HG03378 (cell line): ENCODE data around the gene CDA.

Source experiments
- ATAC-seq: cut with Tn5 transposase; IDR thresholded peaks from one replicate; pipeline ENCODE4 v1.9.1; 2021; ENCODE audit warnings: mild to moderate bottlenecking, moderate library complexity; ENCODE audit not compliant: unreplicated experiment

CDA gene

DNA sequence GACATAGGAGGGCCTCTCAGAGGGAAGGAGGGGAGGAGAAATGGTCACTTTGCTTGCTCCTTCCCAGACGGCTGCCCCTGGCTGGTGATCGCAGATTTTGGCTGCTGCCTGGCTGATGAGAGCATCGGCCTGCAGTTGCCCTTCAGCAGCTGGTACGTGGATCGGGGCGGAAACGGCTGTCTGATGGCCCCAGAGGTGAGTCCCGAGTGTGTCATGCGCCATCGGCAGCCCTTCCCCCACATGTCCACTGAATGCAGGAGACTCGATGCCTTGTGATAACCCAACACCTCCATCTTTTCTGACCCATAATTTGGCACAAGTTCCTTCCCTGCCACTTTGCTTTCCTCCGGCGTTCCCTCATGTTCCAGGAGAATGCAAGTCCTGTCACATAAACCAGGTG is 59.5 kb downstream of the CDA start:
- ATAC-seq, result no peak

DNA sequence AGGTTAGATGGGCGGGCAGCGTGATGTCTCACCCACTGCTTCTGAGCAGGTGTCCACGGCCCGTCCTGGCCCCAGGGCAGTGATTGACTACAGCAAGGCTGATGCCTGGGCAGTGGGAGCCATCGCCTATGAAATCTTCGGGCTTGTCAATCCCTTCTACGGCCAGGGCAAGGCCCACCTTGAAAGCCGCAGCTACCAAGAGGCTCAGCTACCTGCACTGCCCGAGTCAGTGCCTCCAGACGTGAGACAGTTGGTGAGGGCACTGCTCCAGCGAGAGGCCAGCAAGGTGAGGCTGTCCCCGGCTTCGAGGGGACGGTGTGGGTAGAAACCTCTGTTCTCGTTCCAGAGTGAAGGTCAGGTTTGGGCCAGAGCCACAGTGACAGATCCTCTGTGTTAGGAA is 60.0 kb downstream of the CDA start:
- no peak for ATAC-seq

DNA sequence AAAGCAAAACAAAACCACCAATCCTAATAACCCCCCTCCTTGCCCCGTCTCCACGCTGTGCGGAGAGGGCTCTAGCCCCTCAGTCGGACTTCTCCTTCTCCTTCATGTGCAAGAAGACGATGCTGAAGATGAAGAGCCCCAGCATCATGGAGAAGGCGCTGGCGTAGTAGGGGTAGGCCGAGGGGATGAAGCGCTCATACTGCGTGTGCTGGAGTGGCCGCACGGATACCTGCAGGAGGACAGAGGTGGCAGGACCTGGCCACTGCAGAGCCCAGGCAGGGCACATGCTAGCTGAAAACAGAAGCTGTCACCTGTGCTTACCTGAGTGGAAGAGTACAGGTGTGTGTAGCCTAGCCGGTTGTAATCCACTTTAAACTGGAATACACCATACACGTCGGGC is 63.4 kb downstream of the CDA start:
- no peak for ATAC-seq

DNA sequence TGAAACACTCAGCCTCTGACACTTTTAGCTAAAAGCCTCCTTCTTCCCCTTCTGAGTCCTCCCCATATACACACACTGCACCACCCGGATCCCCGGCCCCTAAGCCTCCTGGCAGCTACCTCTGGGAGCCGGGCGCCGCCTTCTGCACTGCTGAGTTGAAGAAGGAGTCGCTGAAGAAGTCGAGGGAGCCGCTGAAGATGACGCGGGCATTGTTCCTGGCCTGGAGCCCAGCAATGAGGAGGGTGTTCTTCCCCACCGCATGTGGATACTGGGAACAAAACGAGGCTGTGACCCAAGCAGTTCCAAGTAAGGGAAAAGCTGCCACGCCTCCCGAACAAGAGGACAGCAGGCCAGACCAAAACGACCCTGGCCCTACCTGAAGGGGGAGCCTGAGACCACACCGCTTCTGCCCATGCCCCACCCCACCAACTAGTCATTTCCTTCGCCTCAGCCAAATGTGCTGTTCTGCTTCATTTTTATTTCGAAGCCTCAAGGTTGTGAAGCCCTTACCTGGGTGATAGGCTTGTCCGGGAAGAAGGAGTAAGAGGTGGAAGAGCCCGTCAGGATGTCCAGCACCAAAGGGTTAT is 65.3 kb downstream of the CDA start:
- ATAC-seq, result no peak

DNA sequence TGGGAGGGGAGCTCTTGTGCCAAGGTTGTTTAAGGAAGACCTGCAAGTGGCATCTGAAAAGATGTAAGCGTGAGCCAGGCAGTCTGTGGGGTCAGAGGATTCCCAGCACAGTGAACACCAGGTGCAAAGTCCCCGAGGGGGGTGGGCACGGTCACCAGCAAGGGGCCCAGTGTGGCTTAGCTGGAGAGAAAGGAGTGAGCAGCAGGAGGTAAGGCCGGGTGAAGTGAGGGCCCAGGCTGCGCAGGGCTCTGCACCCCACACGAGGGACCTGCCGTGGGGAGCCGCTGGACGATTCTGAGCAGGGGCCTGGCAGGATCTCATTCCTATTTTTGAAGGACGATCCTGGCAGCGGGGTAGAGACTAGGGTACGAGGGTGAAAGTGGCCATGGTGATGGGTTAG is 68.1 kb downstream of the CDA start:
- ATAC-seq, result no peak

DNA sequence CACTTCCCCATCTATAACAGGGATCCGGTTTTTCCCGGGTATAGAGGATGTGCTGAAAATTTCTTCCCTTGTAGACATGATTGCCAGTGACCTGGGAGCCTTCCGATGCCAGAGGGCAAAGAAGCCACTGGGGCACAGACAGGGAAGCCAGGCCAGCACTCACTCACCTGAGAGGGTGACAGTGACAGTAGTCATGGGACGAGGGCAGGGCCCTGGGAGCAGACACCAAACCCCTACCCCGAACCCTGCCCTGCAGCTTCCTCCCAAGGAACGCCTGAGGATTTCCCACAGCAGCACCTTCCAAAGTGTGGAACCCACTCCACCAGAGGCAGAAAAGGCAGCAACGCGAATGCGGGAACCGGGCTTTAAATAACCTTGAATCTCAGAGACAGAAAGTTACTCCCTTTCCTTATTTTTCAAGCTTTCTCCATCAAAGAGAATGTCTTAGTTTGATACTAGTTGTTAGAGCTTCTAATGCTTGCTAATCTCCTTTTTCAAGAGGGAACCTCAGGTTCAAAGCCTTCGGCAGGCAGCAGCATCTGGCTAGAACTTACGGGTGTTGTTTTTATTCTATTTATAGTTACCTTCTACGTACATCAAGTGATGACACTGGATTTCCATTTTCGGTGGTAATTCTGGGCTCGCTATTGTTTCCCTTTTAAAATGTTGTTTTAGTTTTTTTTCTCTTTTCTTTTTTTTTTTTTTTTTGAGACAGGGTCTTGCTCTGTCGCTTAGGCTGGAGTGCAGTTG is 69.4 kb downstream of the CDA start:
- ATAC-seq, result no peak

DNA sequence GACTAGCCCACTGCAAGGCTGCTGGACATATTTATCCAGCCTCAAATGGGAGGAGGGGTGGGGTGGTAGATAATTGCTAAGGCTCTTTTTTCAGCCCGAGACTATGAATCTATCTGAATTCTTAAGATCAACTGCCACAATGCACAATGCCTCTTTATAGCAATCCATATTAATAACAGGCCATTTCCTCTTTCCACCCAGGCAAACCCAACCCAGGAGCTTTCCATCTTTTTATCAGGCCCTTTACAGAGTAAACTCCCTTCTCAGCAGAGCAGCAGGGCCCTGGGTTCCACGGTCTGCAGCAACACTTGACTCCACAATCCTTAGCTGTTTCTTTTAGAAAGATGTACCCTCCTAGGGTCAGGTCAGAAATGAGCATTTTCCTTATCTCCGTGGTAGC is 71.5 kb downstream of the CDA start:
- no peak for ATAC-seq

DNA sequence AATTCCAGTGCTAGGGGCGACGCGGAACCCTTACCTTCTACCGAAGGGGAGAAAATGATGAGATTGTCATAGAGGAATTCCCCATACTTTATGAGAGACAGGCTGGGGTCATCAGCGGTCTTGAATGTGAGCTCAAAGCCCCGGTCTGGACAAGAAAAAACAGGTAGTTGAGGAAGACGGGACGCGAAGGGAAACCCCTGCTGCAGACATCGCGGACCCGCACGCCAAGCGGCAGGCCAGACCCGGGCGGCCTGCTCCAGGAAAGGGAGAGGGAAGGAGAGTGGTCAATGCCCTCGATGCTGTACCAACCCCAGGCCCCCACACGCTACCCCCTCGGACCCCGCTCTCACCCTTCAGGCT is 71.9 kb downstream of the CDA start:
- ATAC-seq, result no peak

DNA sequence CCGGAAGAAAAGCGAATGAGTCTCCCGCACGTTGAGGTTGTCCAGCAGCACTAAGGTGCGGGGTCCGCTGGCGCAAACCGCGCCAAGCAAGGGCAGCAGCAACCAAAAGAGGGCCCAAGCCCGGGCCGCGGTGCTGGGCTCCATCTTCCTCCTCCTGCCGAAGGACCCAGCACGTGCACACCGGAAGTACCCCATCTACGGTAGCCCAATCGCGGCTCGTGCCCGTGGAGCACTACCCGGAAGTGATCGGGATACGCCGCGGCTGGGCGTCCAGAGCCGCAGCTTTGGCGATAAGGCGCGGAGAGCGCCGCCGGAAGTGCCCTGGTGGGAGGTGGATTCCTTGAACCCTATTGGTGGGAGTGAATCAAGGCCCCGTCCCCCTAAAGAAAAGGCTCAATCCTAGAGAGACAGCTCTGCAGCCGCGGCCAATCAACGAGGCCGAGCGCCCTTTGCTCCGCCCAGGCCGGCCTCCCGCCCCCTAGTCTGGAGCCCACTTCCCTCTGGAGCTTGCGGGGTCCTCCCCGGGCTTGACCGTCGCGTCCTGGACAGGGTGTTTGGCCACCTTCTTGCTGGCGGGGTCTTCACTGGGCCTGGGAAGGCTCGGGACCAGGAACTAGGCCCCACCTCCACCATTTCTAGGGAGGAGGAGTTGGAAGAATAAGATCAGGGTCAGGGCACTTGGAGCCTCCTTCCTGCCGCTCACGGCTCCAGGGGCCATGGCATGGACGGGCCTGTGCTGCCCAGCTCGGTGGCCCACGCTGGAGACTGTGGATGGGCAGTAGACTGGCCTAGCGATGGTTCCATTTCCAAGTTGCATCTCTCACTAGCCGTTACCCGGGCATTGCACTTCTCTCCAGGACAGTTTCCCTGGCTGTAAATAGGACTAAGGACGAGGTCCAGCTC is 72.6 kb downstream of the CDA start, which contains the start of gene DDOST:
TSS of gene DDOST (minus strand) at position 163 of the 903 bp plus-strand sequence. CDS start at position 144, 19 bp downstream.
- peak; percentile 92 for ATAC-seq

DNA sequence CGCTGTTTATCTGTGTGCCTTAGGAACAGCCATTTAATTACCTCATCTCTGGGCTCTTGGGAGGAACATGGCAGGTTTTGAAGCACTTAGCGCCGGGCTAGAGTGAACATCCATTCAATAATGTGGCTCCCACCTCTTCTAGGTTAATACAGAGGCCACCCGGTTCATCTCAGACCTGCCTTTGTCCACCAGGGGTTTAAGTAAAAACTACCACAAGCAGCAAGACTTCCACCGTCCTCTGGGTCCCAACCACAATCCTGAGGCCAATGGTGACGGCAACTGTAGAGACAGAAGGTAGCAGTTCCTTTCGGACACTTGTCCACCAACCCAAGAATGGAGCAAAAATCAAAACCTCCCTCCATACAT is 73.2 kb downstream of the CDA start:
- ATAC-seq, result no peak

DNA sequence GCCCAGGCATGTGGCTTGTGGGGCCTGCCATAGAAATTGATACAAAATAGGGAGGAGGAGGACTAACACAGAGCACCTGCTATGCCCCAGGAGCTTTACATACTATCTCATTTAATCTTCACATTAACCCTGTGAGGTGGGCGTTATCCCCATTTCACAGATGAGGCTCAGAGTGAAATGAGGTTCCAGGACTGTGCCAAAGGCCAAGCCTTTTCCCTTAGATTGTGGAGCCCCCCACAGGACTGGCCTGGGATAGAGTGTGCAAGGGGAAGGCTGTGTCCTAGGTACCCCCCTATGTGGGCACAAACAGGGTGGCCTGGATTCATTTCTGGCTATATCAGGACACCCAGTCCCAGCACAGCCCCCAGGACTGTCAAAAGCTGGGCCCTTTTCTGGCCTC is 74.5 kb downstream of the CDA start:
- ATAC-seq, result no peak

DNA sequence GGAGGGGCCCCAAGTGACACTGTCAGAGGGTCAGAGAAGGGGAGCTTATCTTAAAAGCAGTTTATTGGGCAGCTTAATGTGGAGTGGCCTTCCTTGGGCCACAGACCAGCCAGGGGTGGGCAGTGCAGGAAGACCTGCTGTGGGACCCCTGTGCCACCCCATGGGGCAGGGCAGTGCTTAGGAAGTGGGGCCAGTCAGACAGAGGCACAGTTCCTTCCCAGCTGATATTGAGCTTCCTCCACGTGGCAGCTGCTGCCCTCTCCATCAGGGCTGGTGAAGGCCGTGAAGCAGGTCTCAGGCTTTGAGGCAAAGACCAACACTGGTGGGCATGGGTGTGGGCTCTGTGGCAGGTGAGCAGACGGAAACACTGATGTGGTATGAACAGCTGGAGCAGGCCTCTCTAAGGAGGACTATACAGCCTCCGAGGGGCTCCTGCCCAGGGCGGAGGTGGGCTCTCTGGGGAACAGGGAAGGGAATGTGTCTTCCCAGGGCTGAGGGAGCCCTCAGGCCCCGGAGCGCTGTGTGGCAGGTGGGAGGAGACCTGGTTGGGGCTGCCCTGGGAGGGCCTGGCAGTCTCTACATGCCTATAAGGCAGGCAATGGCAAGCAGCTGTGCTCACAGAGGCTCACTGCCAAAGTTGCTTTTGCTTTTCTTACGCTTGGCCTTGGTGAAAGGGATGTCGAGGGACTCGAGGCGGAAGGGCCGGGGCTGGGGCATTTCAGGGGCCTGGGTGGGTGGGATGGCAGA is 75.2 kb downstream of the CDA start:
- ATAC-seq, result no peak

DNA sequence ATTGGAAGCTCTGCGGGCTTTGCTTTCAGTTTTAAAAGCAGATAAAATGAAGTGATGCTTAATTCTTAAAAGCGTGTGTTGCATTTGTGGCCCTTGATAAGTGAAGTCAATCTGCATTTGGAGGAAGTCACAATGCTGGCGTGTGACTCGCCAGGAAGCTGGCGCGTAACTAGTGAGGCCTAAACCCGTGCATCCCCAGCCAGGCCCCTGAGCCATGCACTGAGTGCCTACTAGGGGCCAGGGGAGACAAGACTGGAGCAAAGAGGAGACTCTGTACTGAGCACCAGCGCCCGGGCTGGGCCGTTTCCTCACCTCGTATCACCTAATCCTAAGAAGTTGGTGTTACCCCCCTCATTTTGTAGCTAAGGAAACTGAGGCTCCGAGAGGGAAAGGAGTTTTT is 76.8 kb downstream of the CDA start:
- no peak for ATAC-seq

DNA sequence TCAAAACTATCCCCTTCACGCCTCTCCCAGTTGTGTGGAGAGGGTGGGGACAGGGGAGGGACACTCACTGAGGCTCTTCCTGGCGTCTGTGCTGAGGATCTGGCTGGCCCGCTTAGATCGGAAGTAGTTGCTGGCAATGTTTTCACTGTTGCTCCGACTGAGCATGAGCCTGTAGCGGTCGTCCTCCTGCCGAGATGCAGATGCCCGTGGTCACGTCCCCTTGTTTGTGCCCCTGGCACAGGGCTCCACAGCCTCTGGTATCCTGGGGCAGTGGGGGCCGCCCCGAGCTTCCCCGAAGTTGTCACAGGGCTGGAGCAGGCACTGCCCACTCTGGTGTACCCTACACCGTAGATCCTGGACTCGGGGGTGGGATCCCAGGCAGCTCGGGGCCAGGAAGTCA is 77.2 kb downstream of the CDA start:
- no peak for ATAC-seq

DNA sequence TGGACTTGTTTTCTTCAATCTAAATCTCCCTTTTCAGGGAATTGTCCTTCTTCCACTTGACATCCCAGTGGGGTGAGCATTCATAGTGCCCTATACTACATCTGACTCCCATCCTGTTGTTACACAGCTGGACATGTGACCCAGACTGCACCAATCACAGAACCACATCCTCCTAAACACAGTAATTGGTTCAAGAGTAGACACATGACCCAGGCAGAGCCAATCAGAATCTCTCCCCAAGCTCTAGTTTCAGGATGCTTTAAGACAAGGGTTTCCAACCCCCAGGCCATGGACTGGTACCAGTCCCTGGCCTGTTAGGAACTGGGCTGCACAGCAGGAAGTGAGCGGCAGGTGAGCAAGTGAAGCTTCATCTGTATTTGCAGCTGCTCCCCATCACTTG is 77.9 kb downstream of the CDA start:
- no peak for ATAC-seq
